KMS-11 (cell line): ENCODE data around the gene MAST4.

Experiments
- H2AFZ ChIP-seq: fragments of 200-600 bp; sonication (generic); 2 replicates; pipeline ENCODE4 v1.6.1; 2016; ENCODE audit warnings: antibody characterized with exemption, mixed run types, low read depth
- H3K27ac ChIP-seq: fragments of 200-600 bp; sonication (generic); 2 replicates; pipeline ENCODE4 v1.6.1; 2016; ENCODE audit warnings: mild to moderate bottlenecking, mixed run types
- H3K27me3 ChIP-seq: fragments of 200-600 bp; sonication (generic); 2 replicates; pipeline ENCODE4 v1.6.1; 2017; ENCODE audit warnings: mild to moderate bottlenecking, low read depth, mixed run types, moderate library complexity; ENCODE audit not compliant: insufficient read depth
- H3K36me3 ChIP-seq: fragments of 200-600 bp; sonication (generic); 2 replicates; pipeline ENCODE4 v1.6.1; 2017; ENCODE audit warnings: mild to moderate bottlenecking, mixed run types; ENCODE audit not compliant: insufficient read depth
- H3K4me1 ChIP-seq: fragments of 200-600 bp; sonication (generic); 2 replicates; pipeline ENCODE4 v1.6.1; 2016; ENCODE audit warnings: mild to moderate bottlenecking, low read depth, mixed run types; ENCODE audit not compliant: poor library complexity, severe bottlenecking
- H3K4me2 ChIP-seq: fragments of 200-600 bp; sonication (generic); 2 replicates; pipeline ENCODE4 v1.7.0; 2016; ENCODE audit warnings: mild to moderate bottlenecking, mixed run types
- H3K4me3 ChIP-seq: fragments of 200-600 bp; sonication (generic); IDR thresholded peaks from 2 replicates; pipeline ENCODE4 v1.6.1; 2017; ENCODE audit warnings: low read depth, low read length, mixed read lengths; ENCODE audit not compliant: insufficient read depth
- H3K79me2 ChIP-seq: fragments of 200-600 bp; sonication (generic); 2 replicates; pipeline ENCODE4 v1.6.1; 2016; ENCODE audit warnings: low read depth, mixed run types; ENCODE audit not compliant: insufficient read depth
- H3K9ac ChIP-seq: fragments of 200-600 bp; sonication (generic); 2 replicates; pipeline ENCODE4 v1.6.1; 2016; ENCODE audit warnings: mild to moderate bottlenecking, mixed run types
- H4K20me1 ChIP-seq: fragments of 200-600 bp; sonication (generic); 2 replicates; pipeline ENCODE4 v1.6.1; 2016; ENCODE audit warnings: mild to moderate bottlenecking, mixed run types; ENCODE audit not compliant: insufficient read depth
- CTCF ChIP-seq: fragments of 200-600 bp; sonication (generic); conservative IDR thresholded peaks from 2 replicates; pipeline ENCODE4 v1.6.1; 2017; ENCODE audit warnings: low read depth, mild to moderate bottlenecking, antibody characterized with exemption, low read length, moderate library complexity, mixed read lengths

The MAST4 gene

GRCh38 chr5:66929281-66929680, 333.1 kb downstream of the MAST4 start:
- Histone ChIP-seq H3K9ac (no peak overlapping the region), H3K27me3 (no peaks in the 10 kb centered on the region), H3K4me3 (no peak overlapping the region), H3K27ac (no peak overlapping the region), H3K4me2 (no peak overlapping the region), H3K4me1 (peaks cover 22% of the 10 kb centered on the region), H3K79me2 (no peaks in the 10 kb centered on the region), H4K20me1 (no peaks in the 10 kb centered on the region), H3K36me3 (no peaks in the 10 kb centered on the region), H2AFZ (no peak overlapping the region)
- no peak for TF ChIP-seq CTCF

GRCh38 chr5:66929995-66930394, 333.8 kb downstream of the MAST4 start:
- Histone ChIP-seq H3K9ac (no peak overlapping the region), H3K4me3 (no peak overlapping the region)

GRCh38 chr5:66931651-66932050, 335.5 kb downstream of the MAST4 start:
- H3K4me1 ChIP-seq, result peaks cover 6% of the 10 kb centered on the region
- no peaks in the 10 kb centered on the region for H4K20me1 ChIP-seq
- no peak overlapping the region for H3K4me3 ChIP-seq
- no peaks in the 10 kb centered on the region for H3K36me3 ChIP-seq
- no peaks in the 10 kb centered on the region for H3K27me3 ChIP-seq
- no peak overlapping the region for H3K4me2 ChIP-seq
- H3K9ac ChIP-seq, result no peak overlapping the region
- H3K79me2 ChIP-seq, result no peaks in the 10 kb centered on the region
- no peak overlapping the region for H3K27ac ChIP-seq
- TF ChIP-seq CTCF, result no peak
- H2AFZ ChIP-seq, result no peak overlapping the region

More at GRCh38 chr5:66929995-66930394, 333.8 kb downstream of the MAST4 start:
- no peak for TF ChIP-seq CTCF
- Histone ChIP-seq H3K4me2 (no peak overlapping the region), H4K20me1 (no peaks in the 10 kb centered on the region), H3K27ac (no peak overlapping the region), H2AFZ (no peak overlapping the region), H3K36me3 (no peaks in the 10 kb centered on the region), H3K4me1 (peaks cover 15% of the 10 kb centered on the region), H3K79me2 (no peaks in the 10 kb centered on the region), H3K27me3 (no peaks in the 10 kb centered on the region)

- H3K79me2 ChIP-seq, result no peaks in the 10 kb centered on the region
- H3K27ac ChIP-seq, result no peak overlapping the region
- H3K36me3 ChIP-seq, result no peaks in the 10 kb centered on the region
- no peak overlapping the region for H3K4me2 ChIP-seq
- no peak overlapping the region for H3K4me3 ChIP-seq
- H2AFZ ChIP-seq, result no peak overlapping the region
- no peak for TF ChIP-seq CTCF
- H3K4me1 ChIP-seq, result no peaks in the 10 kb centered on the region
- H3K9ac ChIP-seq, result no peak overlapping the region
- no peaks in the 10 kb centered on the region for H4K20me1 ChIP-seq
- H3K27me3 ChIP-seq, result no peaks in the 10 kb centered on the region
Measured at GRCh38 chr5:66932457-66932856, 336.3 kb downstream of the MAST4 start.
